ENCODE data around the gene MBTD1.

- no peak for TF ChIP-seq RAD21 (IDR thresholded peaks at IDR 0.05)
- no peak for TF ChIP-seq CTCF (IDR thresholded peaks at IDR 0.05; ENCODE audit: low read depth, low read length, missing input control)
- TF ChIP-seq RXRA (IDR thresholded peaks at IDR 0.05) = no peak
- TF ChIP-seq, protein P1, sequence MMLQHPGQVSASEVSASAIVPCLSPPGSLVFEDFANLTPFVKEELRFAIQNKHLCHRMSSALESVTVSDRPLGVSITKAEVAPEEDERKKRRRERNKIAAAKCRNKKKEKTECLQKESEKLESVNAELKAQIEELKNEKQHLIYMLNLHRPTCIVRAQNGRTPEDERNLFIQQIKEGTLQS (IDR thresholded peaks at IDR 0.05) = no peak
- no peak for TF ChIP-seq REST (IDR thresholded peaks at IDR 0.05)
- no peak for TF ChIP-seq GABPA (IDR thresholded peaks at IDR 0.05 in 1 of 2, conservative IDR thresholded peaks at IDR 0.05 in 1 of 2)
- no peak for TF ChIP-seq SP1 (IDR thresholded peaks at IDR 0.05)
- TF ChIP-seq EGR1 (IDR thresholded peaks at IDR 0.05; ENCODE audit: low read depth in 2 of 2) = no peak
- TF ChIP-seq FOXA2 (IDR thresholded peaks at IDR 0.05) = no peak
These were observed 44.9 kb downstream of the MBTD1 start for GRCh38 chr17:51214920-51215319.

All from liver (tissue), 3 donors.